Endothelial cell of umbilical vein (primary cell): ENCODE measurements around the gene ZBTB7C. TPM values are rescaled to one million over a fixed set of nuclear protein-coding genes. Genes with fewer than 3 reads are reported as not detected.

Experiments used
- BruUV-seq: library from RNA; stranded (reverse); fragments of 400-500 nt; replicated peaks from 2 replicates; lab custom pipeline; 2021; lab: Mats Ljungman, UMichigan
- CTCF ChIA-PET: fragments of 300-600, 350-600 bp; sonication (Branson Sonifier 250); formaldehyde crosslinking; loops from one replicate; lab custom pipeline; 2021; ENCODE audit warnings: antibody characterized with exemption, inconsistent platforms; lab: Charles Lee
- POLR2A ChIA-PET: fragments of 300-600, 350-600 bp; sonication (Branson Sonifier 250); formaldehyde crosslinking; loops from one replicate; lab custom pipeline; 2021; ENCODE audit warnings: antibody characterized with exemption, inconsistent platforms; lab: Charles Lee
- DNase-seq: peaks from one replicate; pipeline ENCODE4 v3.0.0-alpha.2; 2011; ENCODE audit warnings: low read depth, low spot score
- FAIRE-seq: peaks from 2 replicates; lab custom pipeline; 2011; peaks lifted over from hg19 to GRCh38; lab: Jason Lieb, UNC
- H2AFZ ChIP-seq: 2 replicates; pipeline ENCODE4 v1.6.0; 2012; ENCODE audit warnings: low read depth, low read length, control low read depth, inconsistent platforms
- H3K27ac ChIP-seq: 2 replicates; pipeline ENCODE4 v1.5.1; 2011; ENCODE audit warnings: low read depth, mild to moderate bottlenecking, control low read depth, low read length, moderate library complexity; ENCODE audit not compliant: insufficient read depth
- H3K27me3 ChIP-seq, 2 experiments: 2 replicates each; pipeline versions ENCODE4 v1.6.0 to v1.6.1; 2011; ENCODE audit warnings: low read length in 2 of 2, mixed read lengths in 1 of 2; ENCODE audit not compliant: control insufficient read depth in 2 of 2, insufficient read depth in 2 of 2
- H3K36me3 ChIP-seq, 2 experiments: 2 replicates in 1 of 2; 3 replicates in 1 of 2; pipeline ENCODE4 v1.5.1; 2011; ENCODE audit warnings: low read length in 2 of 2, mild to moderate bottlenecking in 1 of 2, moderate library complexity in 1 of 2; ENCODE audit not compliant: control insufficient read depth in 2 of 2, insufficient read depth in 2 of 2; ENCODE audit errors: extremely low read depth in 1 of 2
- H3K4me1 ChIP-seq: 3 replicates; pipeline ENCODE4 v1.5.1; 2011; ENCODE audit warnings: mild to moderate bottlenecking, low read length; ENCODE audit not compliant: control insufficient read depth, insufficient read depth; ENCODE audit errors: extremely low read depth
- H3K4me2 ChIP-seq: 2 replicates; pipeline ENCODE4 v1.6.1; 2011; ENCODE audit warnings: low read length, control low read depth, mixed read lengths; ENCODE audit not compliant: insufficient read depth
- H3K4me3 ChIP-seq, 3 experiments: fragments of 200-600 bp in 1 of 3; sonication (generic), shearing (Covaris generic) in 1 of 3; replicated peaks in 1 of 3; 2 replicates each; pipeline ENCODE4 v1.5.1; 2011 to 2016; ENCODE audit warnings: control low read depth in 3 of 3, low read length in 3 of 3, mild to moderate bottlenecking in 2 of 3, inconsistent platforms in 1 of 3, low read depth in 1 of 3, moderate library complexity in 1 of 3; ENCODE audit not compliant: insufficient read depth in 1 of 3
- H3K79me2 ChIP-seq: 2 replicates; pipeline ENCODE4 v1.6.0; 2012; ENCODE audit warnings: low read length, inconsistent platforms; ENCODE audit not compliant: control insufficient read depth, insufficient read depth
- H3K9ac ChIP-seq: replicated peaks from 2 replicates; pipeline ENCODE3; 2011; ENCODE audit warnings: low read length, control low read depth; ENCODE audit not compliant: insufficient read depth; ENCODE audit errors: extremely low read depth
- H3K9me1 ChIP-seq: replicated peaks from 3 replicates; pipeline ENCODE4 v1.6.0; 2011; ENCODE audit warnings: mild to moderate bottlenecking, low read length; ENCODE audit not compliant: control insufficient read depth, insufficient read depth; ENCODE audit errors: extremely low read depth
- H3K9me3 ChIP-seq: replicated peaks from 2 replicates; pipeline ENCODE4 v1.5.1; 2012; ENCODE audit warnings: low read length, inconsistent platforms; ENCODE audit not compliant: control insufficient read depth, insufficient read depth
- H4K20me1 ChIP-seq: replicated peaks from 2 replicates; pipeline ENCODE3; 2011; ENCODE audit warnings: mild to moderate bottlenecking, low read length; ENCODE audit not compliant: control insufficient read depth, insufficient read depth; ENCODE audit errors: extremely low read depth
- CTCF ChIP-seq, 2 donors: IDR thresholded peaks; 1 replicate in 1 of 2; 2 replicates in 1 of 2; pipeline ENCODE4 v1.5.1; 2011; ENCODE audit warnings: low read length in 2 of 2, mild to moderate bottlenecking in 2 of 2, moderate library complexity in 2 of 2, control low read depth in 1 of 2, inconsistent platforms in 1 of 2, low read depth in 1 of 2; ENCODE audit not compliant: insufficient read depth in 1 of 2; ENCODE audit errors: extremely low read depth in 1 of 2
- EZH2 ChIP-seq: IDR thresholded peaks from 2 replicates; pipeline ENCODE4 v1.6.1; 2012; ENCODE audit warnings: borderline replicate concordance, low read depth, mild to moderate bottlenecking, moderate library complexity, low read length, inconsistent platforms; ENCODE audit not compliant: severe bottlenecking
- FOS ChIP-seq: IDR thresholded peaks from 2 replicates; pipeline ENCODE4 v1.6.1; 2011; ENCODE audit warnings: mild to moderate bottlenecking, low read length, moderate library complexity, borderline replicate concordance; ENCODE audit not compliant: insufficient read depth
- GATA2 ChIP-seq: IDR thresholded peaks from 2 replicates; pipeline ENCODE4 v1.7.0; 2011; ENCODE audit warnings: low read depth, mild to moderate bottlenecking, moderate library complexity, mixed read lengths, low read length; ENCODE audit not compliant: insufficient read length, insufficient read depth
- JUN ChIP-seq: IDR thresholded peaks from 2 replicates; pipeline ENCODE4 v1.6.1; 2011; ENCODE audit warnings: borderline replicate concordance, low read depth; ENCODE audit not compliant: insufficient read length, insufficient read depth
- MAX ChIP-seq: IDR thresholded peaks from 2 replicates; pipeline ENCODE4 v1.6.1; 2011; ENCODE audit not compliant: insufficient read depth, insufficient read length
- MYC ChIP-seq: IDR thresholded peaks from one replicate; pipeline ENCODE4 v1.6.1; 2011; ENCODE audit warnings: mild to moderate bottlenecking, low read depth, low read length
- POLR2A ChIP-seq: IDR thresholded peaks from 2 replicates; pipeline ENCODE4 v1.6.1; 2012; ENCODE audit warnings: low read depth, mild to moderate bottlenecking, control low read depth, low read length
- POLR2AphosphoS5 ChIP-seq: IDR thresholded peaks from 2 replicates; pipeline ENCODE4 v1.6.1; 2012; ENCODE audit warnings: low read depth, mild to moderate bottlenecking, control low read depth, low read length, moderate library complexity; ENCODE audit not compliant: insufficient read depth
- dilution Hi-C: fragments of 300-500 bp; cut with MboI; formaldehyde crosslinking; loops from one replicate; pipeline ENCODE4 v1.15.0; 2019; ENCODE audit warnings: low sequenced_read_pairs; ENCODE audit not compliant: extremely low pct_ligation_motif_present
- intact Hi-C: fragments of 100-400 bp; cut with micrococcal nuclease; formaldehyde crosslinking; loops from one replicate; pipeline ENCODE4 v1.10.0; 2022
- polyA plus RNA-seq, 4 experiments: library from polyadenylated mRNA; depleted of rRNA in 3 of 4; stranded (reverse) in 3 of 4; unstranded in 1 of 4; fragments of >200 nt; gene quantifications; 2 replicates each; pipeline versions ENCODE4 v1.2.1 to v1.2.3, GENCODE V29; 2011 to 2012; ENCODE audit warnings: missing spikeins in 1 of 4
- total RNA-seq: library from RNA; stranded (reverse); gene quantifications from 2 replicates; pipeline ENCODE4 v1.2.3, GENCODE V29; 2021

Gene ZBTB7C
- total and polyA plus RNA-seq, 2 donors (not counting 3 experiments of a cell fraction or from before 2014, with no cell fraction given), result not detected

DNA sequence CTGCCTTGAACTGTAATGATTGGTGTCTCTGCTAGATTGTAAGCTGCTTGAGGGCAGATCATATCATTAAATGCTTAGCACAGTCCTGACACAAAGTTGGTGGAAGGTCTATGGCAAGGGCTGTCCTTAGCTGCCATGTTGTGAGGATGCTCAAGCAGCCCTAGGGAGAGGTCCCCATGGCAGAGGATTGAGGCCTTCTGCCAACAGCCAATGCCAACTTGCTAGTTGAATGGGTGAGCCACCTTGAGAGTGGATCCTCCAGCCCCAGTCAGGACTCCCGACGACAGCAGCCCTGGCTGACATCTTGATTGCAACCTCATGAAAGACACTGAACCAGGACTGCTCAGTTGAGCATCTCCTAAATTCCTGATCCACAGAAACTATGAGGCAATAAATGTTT, 363.4 kb downstream of the ZBTB7C start:
- no peaks in the 10 kb centered on the region for H3K9me1 ChIP-seq
- H3K9ac ChIP-seq, result no peak overlapping the region
- no TSS peak for BruUV-seq
- no peak overlapping the region for H3K4me3 ChIP-seq
- intact Hi-C loops (no loop called here), dilution Hi-C loops (no loop called here)
- no peak overlapping the region for H2AFZ ChIP-seq
- H3K36me3 ChIP-seq, result no peaks in the 10 kb centered on the region
- FAIRE-seq (no peak), DNase-seq (no peak)
- CTCF ChIA-PET, result no interaction called here
- POLR2A ChIA-PET, result no interaction called here
- H4K20me1 ChIP-seq, result no peaks in the 10 kb centered on the region
- H3K9me3 ChIP-seq, result no peaks in the 10 kb centered on the region
- no peak overlapping the region for H3K27ac ChIP-seq
- H3K79me2 ChIP-seq, result no peaks in the 10 kb centered on the region
- no peaks in the 10 kb centered on the region for H3K4me1 ChIP-seq
- no peak overlapping the region for H3K4me2 ChIP-seq
- TF ChIP-seq POLR2AphosphoS5 (no peak), JUN (no peak), MAX (no peak), POLR2A (no peak), CTCF (IDR thresholded peaks at IDR 0.05; ENCODE audit: extremely low read depth in 1 of 2, insufficient read depth in 1 of 2, low read depth in 1 of 2, low read length in 2 of 2) (no peak), GATA2 (no peak), FOS (no peak), EZH2 (no peak), MYC (no peak)
- H3K27me3 ChIP-seq, result peaks cover 0 to 2% of the 10 kb centered on the region in 2 experiments
